COLO829 (cell line): ENCODE data around the gene PTPRJ.

Experiments
- DNase-seq: peaks from one replicate; pipeline ENCODE4 v3.0.0; 2012; ENCODE audit warnings: low spot score

Gene PTPRJ

GRCh38 chr11:48040830-48041444 is 60.6 kb downstream of the PTPRJ start:
- no peak for DNase-seq

GRCh38 chr11:48041877-48042695 is 61.7 kb downstream of the PTPRJ start:
- DNase-seq, result peak; percentile 76

- DNase-seq, result no peak
Measured at GRCh38 chr11:48043111-48043990, 63.0 kb downstream of the PTPRJ start.

- no peak for DNase-seq
Measured at GRCh38 chr11:48043991-48044512, 63.7 kb downstream of the PTPRJ start.

- DNase-seq, result no peak
Measured at GRCh38 chr11:48044577-48044976, 64.2 kb downstream of the PTPRJ start.

GRCh38 chr11:48045536-48045935 is 65.2 kb downstream of the PTPRJ start:
- no peak for DNase-seq

GRCh38 chr11:48047616-48048015 is 67.3 kb downstream of the PTPRJ start:
- no peak for DNase-seq

- DNase-seq, result no peak
Measured at GRCh38 chr11:48049036-48049435, 68.7 kb downstream of the PTPRJ start.

GRCh38 chr11:48050304-48050703 is 69.9 kb downstream of the PTPRJ start:
- no peak for DNase-seq

GRCh38 chr11:48051217-48051830 is 71.0 kb downstream of the PTPRJ start:
- no peak for DNase-seq

GRCh38 chr11:48052183-48053044 is 72.1 kb downstream of the PTPRJ start:
- no peak for DNase-seq

- no peak for DNase-seq
Measured at GRCh38 chr11:48054994-48055291, 74.6 kb downstream of the PTPRJ start.

- DNase-seq, result no peak
Measured at GRCh38 chr11:48055292-48056132, 75.2 kb downstream of the PTPRJ start.

- no peak for DNase-seq
Measured at GRCh38 chr11:48056325-48057183, 76.2 kb downstream of the PTPRJ start.

- DNase-seq, result no peak
Measured at GRCh38 chr11:48058064-48058463, 77.7 kb downstream of the PTPRJ start.

GRCh38 chr11:48058788-48059187 is 78.4 kb downstream of the PTPRJ start:
- no peak for DNase-seq

GRCh38 chr11:48062649-48063048 is 82.3 kb downstream of the PTPRJ start:
- DNase-seq, result no peak

GRCh38 chr11:48063424-48063978 is 83.1 kb downstream of the PTPRJ start:
- peak; percentile 48 for DNase-seq

GRCh38 chr11:48064306-48064705 is 83.9 kb downstream of the PTPRJ start:
- DNase-seq, result no peak
